Panc1 (cell line): Measurements from ENCODE around the gene NUCB2. TPM values are rescaled to one million over a fixed set of nuclear protein-coding genes. Genes with fewer than 3 reads are reported as not detected.

ENCODE experiments used
- ATAC-seq: fragments of 200-7000 bp; cut with Tn5 transposase; 2 replicates; pipeline ENCODE4 v1.9.1; 2020; ENCODE audit warnings: mild to moderate bottlenecking, moderate library complexity
- BruUV-seq: library from RNA; stranded (reverse); fragments of 400-500 nt; replicated peaks from 2 replicates; lab custom pipeline; 2021; lab: Mats Ljungman, UMichigan
- CTCF ChIA-PET: fragments of 300-600 bp; sonication (Branson Sonifier 250); formaldehyde crosslinking; loops from one replicate; lab custom pipeline; 2022; ENCODE audit warnings: antibody characterized with exemption; lab: Charles Lee
- POLR2A ChIA-PET: fragments of 300-600 bp; sonication (Branson Sonifier 250); formaldehyde crosslinking; loops from one replicate; lab custom pipeline; 2022; ENCODE audit warnings: antibody characterized with exemption; lab: Charles Lee
- DNase-seq: peaks from one replicate; pipeline ENCODE4 v3.0.0-alpha.2; 2010; ENCODE audit warnings: low read depth, low spot score
- H3K27ac ChIP-seq: 2 replicates; pipeline ENCODE4 v1.5.1; 2011; ENCODE audit warnings: mild to moderate bottlenecking, low read length, inconsistent platforms
- H3K27me3 ChIP-seq: fragments of 200-500 bp; sonication (Bioruptor generic); 2 replicates; pipeline ENCODE4 v1.6.0; 2014; ENCODE audit warnings: low read length, inconsistent platforms; ENCODE audit not compliant: control insufficient read depth, insufficient read depth
- H3K36me3 ChIP-seq: fragments of 200-500 bp; sonication (Bioruptor generic); 2 replicates; pipeline ENCODE4 v1.5.1; 2014; ENCODE audit warnings: inconsistent platforms, mild to moderate bottlenecking, low read length, moderate library complexity; ENCODE audit not compliant: control insufficient read depth, insufficient read depth
- H3K4me1 ChIP-seq: 2 replicates; pipeline ENCODE4 v1.5.1; 2011; ENCODE audit warnings: inconsistent platforms, mild to moderate bottlenecking, low read length, moderate library complexity; ENCODE audit not compliant: control insufficient read depth, insufficient read depth
- H3K4me3 ChIP-seq, 2 experiments: 2 replicates each; pipeline ENCODE4 v1.5.1; 2011 to 2012; ENCODE audit warnings: low read depth in 2 of 2, low read length in 2 of 2, mild to moderate bottlenecking in 2 of 2, inconsistent platforms in 1 of 2, moderate library complexity in 1 of 2
- H3K9me3 ChIP-seq: fragments of 200-500 bp; sonication (Bioruptor generic); 2 replicates; pipeline ENCODE4 v1.5.1; 2014; ENCODE audit warnings: low read depth, mild to moderate bottlenecking, inconsistent platforms, low read length, moderate library complexity; ENCODE audit not compliant: control insufficient read depth, insufficient read depth
- POLR2AphosphoS5 ChIP-seq: IDR thresholded peaks from 2 replicates; pipeline ENCODE4 v1.6.1; 2012; ENCODE audit warnings: mild to moderate bottlenecking, low read depth, low read length, moderate library complexity
- SIN3A ChIP-seq: IDR thresholded peaks from 2 replicates; pipeline ENCODE4 v1.6.1; 2012; ENCODE audit warnings: low read depth, mild to moderate bottlenecking, low read length, moderate library complexity, borderline replicate concordance; ENCODE audit not compliant: insufficient read depth
- TCF7L2 ChIP-seq: IDR thresholded peaks from 2 replicates; pipeline ENCODE4 v1.6.1; 2011; ENCODE audit warnings: mild to moderate bottlenecking, low read depth, low read length, inconsistent platforms
- in situ Hi-C: cut with HindIII; loops from 2 replicates; pipeline ENCODE4 v1.10.0; 2016; ENCODE audit warnings: low sequenced_read_pairs, low pct_unique_long_range_greater_than_20kb
- intact Hi-C: fragments of 100-400 bp; cut with micrococcal nuclease; formaldehyde crosslinking; loops from one replicate; pipeline ENCODE4 v1.10.0; 2022; ENCODE audit not compliant: unreplicated experiment
- total RNA-seq: library from RNA; stranded (reverse); gene quantifications from one replicate; pipeline ENCODE4 v1.2.1, GENCODE V29; 2021; ENCODE audit not compliant: unreplicated experiment
- TF ChIP-seq, protein P1 (sequence below), 2 experiments: IDR thresholded peaks; 2 replicates each; pipeline ENCODE4 v1.6.1; 2011 to 2012; ENCODE audit warnings: low read depth in 2 of 2, control low read depth in 1 of 2, low read length in 1 of 2, mild to moderate bottlenecking in 1 of 2, moderate library complexity in 1 of 2; ENCODE audit not compliant: insufficient read depth in 1 of 2
- TF ChIP-seq, protein P2 (sequence below): fragments of 450-650 bp; IDR thresholded peaks from 2 replicates; pipeline ENCODE4 v1.5.1; 2017; ENCODE audit warnings: mild to moderate bottlenecking

NUCB2 gene
- total RNA-seq, 1 experiment from 2014 or later, result 62.2 TPM

DNA sequence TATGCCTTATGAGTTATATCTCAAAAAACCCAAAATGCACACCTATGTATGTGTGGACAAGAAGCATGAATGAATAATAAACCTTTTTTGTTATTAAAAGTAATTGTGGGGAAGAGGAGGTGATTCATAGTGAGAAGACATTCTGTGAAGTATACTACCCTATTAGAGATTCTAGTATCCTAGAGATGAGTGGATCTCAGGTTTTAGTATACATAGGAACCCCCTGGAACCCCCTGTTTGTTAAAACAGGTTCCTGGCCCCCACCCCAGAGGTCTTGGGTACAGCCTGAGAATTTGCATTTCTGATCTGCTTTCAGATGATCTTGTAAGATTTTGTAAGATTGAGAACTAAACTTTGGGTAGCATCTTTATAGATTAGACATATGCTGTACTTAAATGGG, 17.5 kb downstream of the NUCB2 start:
- intact Hi-C loops (no loop called here), in situ Hi-C loops (no loop called here)
- POLR2A ChIA-PET, result no interaction called here
- CTCF ChIA-PET, result no interaction called here
- Histone ChIP-seq H3K27me3 (no peaks in the 10 kb centered on the region), H3K9me3 (no peaks in the 10 kb centered on the region), H3K27ac (no peak overlapping the region), H3K36me3 (no peaks in the 10 kb centered on the region), H3K4me1 (no peaks in the 10 kb centered on the region), H3K4me3 (no peak overlapping the region)
- TF ChIP-seq POLR2AphosphoS5 (no peak), SIN3A (no peak), TCF7L2 (no peak)
- TF ChIP-seq, protein P1, sequence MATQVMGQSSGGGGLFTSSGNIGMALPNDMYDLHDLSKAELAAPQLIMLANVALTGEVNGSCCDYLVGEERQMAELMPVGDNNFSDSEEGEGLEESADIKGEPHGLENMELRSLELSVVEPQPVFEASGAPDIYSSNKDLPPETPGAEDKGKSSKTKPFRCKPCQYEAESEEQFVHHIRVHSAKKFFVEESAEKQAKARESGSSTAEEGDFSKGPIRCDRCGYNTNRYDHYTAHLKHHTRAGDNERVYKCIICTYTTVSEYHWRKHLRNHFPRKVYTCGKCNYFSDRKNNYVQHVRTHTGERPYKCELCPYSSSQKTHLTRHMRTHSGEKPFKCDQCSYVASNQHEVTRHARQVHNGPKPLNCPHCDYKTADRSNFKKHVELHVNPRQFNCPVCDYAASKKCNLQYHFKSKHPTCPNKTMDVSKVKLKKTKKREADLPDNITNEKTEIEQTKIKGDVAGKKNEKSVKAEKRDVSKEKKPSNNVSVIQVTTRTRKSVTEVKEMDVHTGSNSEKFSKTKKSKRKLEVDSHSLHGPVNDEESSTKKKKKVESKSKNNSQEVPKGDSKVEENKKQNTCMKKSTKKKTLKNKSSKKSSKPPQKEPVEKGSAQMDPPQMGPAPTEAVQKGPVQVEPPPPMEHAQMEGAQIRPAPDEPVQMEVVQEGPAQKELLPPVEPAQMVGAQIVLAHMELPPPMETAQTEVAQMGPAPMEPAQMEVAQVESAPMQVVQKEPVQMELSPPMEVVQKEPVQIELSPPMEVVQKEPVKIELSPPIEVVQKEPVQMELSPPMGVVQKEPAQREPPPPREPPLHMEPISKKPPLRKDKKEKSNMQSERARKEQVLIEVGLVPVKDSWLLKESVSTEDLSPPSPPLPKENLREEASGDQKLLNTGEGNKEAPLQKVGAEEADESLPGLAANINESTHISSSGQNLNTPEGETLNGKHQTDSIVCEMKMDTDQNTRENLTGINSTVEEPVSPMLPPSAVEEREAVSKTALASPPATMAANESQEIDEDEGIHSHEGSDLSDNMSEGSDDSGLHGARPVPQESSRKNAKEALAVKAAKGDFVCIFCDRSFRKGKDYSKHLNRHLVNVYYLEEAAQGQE (IDR thresholded peaks at IDR 0.05; ENCODE audit: insufficient read depth in 1 of 2, low read depth in 2 of 2, low read length in 1 of 2), result no peak
- TF ChIP-seq, protein P2, sequence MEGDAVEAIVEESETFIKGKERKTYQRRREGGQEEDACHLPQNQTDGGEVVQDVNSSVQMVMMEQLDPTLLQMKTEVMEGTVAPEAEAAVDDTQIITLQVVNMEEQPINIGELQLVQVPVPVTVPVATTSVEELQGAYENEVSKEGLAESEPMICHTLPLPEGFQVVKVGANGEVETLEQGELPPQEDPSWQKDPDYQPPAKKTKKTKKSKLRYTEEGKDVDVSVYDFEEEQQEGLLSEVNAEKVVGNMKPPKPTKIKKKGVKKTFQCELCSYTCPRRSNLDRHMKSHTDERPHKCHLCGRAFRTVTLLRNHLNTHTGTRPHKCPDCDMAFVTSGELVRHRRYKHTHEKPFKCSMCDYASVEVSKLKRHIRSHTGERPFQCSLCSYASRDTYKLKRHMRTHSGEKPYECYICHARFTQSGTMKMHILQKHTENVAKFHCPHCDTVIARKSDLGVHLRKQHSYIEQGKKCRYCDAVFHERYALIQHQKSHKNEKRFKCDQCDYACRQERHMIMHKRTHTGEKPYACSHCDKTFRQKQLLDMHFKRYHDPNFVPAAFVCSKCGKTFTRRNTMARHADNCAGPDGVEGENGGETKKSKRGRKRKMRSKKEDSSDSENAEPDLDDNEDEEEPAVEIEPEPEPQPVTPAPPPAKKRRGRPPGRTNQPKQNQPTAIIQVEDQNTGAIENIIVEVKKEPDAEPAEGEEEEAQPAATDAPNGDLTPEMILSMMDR, result no peak
- DNase-seq (no peak), ATAC-seq (no peak)
- no TSS peak for BruUV-seq

DNA sequence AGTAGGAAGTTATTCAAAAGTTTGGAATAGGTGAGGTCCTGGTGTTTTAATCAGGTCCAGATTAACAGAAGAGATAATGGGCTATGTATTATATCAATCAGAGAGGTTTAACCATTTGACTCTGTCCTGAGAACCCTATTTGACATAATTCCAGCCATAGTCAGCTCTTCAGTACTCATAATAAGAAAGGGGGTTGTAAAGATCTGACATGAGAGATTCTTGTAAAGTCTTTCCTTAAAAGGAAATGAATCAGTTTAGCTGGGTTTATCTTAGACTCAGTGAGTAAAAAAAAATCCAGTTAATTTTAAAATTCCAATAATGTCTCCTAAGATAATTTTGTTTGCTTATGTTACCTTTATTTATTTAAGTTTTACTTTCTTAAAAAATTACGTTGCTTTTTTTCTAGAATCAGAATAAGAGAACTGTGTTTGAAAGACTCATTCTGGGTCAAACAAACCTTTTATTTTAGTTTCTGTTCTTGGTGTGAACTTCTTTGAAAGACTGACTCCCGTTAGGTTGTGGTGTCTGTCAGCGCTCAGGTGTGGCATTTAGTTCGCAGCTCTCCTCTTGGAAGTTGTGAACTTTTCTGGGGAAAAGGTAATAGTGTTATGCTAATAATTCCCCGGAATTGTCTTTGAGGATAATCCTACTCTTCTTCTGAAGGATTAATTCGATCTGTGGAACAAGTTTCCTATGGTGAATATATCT, 20.5 kb downstream of the NUCB2 start:
- ATAC-seq, result no peak
- intact Hi-C loops, result no loop called here

More for the DNA sequence above, 20.5 kb downstream of the NUCB2 start:
- ChIA-PET CTCF (no interaction called here), POLR2A (no interaction called here)
- no peaks in the 10 kb centered on the region for H3K4me1 ChIP-seq
- in situ Hi-C loops, result no loop called here
- no peaks in the 10 kb centered on the region for H3K36me3 ChIP-seq
- no peak for DNase-seq
- no peaks in the 10 kb centered on the region for H3K9me3 ChIP-seq
- TF ChIP-seq, protein P2, result no peak
- no peak for TF ChIP-seq POLR2AphosphoS5
- TF ChIP-seq, protein P1 (IDR thresholded peaks at IDR 0.05; ENCODE audit: insufficient read depth in 1 of 2, low read depth in 2 of 2, low read length in 1 of 2), result no peak
- no peak for TF ChIP-seq SIN3A
- TF ChIP-seq TCF7L2, result no peak
- no peak overlapping the region for H3K4me3 ChIP-seq
- no peaks in the 10 kb centered on the region for H3K27me3 ChIP-seq
- no TSS peak for BruUV-seq
- H3K27ac ChIP-seq, result no peak overlapping the region
